Spleen (tissue), 7 donors: ENCODE results near the gene CTBP1.

ENCODE experiments used
- POLR2A ChIP-seq, 3 donors: fragments of 450-650 bp; IDR thresholded peaks; one replicate each; pipeline ENCODE4 v1.5.1; 2017; ENCODE audit warnings: antibody characterized with exemption in 3 of 3, mild to moderate bottlenecking in 1 of 3
- TF ChIP-seq, protein P1 (sequence below), 11 experiments: fragments of 200-600 bp in 7 of 11; fragments of 450-650 bp in 4 of 11; sonication (generic) in 4 of 11; IDR thresholded peaks in 8 of 11; conservative IDR thresholded peaks in 3 of 11; 1 replicate in 7 of 11; 2 replicates in 4 of 11; pipeline versions ENCODE4 v1.4.0 to v1.8.0; 2016 to 2021; ENCODE audit warnings: antibody characterized with exemption in 11 of 11, inconsistent platforms in 4 of 11, mild to moderate bottlenecking in 1 of 11
- donor health status: DM: no; HTN: no; CAD: no; lungs with moderate emphysema.
- donor health status: DM: no; HTN: no; CAD: no.
- donor health status: DM: no; HTN: no; CAD: no.

- TF ChIP-seq POLR2A (IDR thresholded peaks at IDR 0.05), result no peak
- TF ChIP-seq, protein P1, sequence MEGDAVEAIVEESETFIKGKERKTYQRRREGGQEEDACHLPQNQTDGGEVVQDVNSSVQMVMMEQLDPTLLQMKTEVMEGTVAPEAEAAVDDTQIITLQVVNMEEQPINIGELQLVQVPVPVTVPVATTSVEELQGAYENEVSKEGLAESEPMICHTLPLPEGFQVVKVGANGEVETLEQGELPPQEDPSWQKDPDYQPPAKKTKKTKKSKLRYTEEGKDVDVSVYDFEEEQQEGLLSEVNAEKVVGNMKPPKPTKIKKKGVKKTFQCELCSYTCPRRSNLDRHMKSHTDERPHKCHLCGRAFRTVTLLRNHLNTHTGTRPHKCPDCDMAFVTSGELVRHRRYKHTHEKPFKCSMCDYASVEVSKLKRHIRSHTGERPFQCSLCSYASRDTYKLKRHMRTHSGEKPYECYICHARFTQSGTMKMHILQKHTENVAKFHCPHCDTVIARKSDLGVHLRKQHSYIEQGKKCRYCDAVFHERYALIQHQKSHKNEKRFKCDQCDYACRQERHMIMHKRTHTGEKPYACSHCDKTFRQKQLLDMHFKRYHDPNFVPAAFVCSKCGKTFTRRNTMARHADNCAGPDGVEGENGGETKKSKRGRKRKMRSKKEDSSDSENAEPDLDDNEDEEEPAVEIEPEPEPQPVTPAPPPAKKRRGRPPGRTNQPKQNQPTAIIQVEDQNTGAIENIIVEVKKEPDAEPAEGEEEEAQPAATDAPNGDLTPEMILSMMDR (IDR thresholded peaks at IDR 0.05 in 8 of 11, conservative IDR thresholded peaks at IDR 0.05 in 3 of 11), result no peak
These were observed 2.6 kb downstream of the CTBP1 start for GRCh38 chr4:1246111-1246881.
